ENCODE measurements around the gene ULK2.

DNA sequence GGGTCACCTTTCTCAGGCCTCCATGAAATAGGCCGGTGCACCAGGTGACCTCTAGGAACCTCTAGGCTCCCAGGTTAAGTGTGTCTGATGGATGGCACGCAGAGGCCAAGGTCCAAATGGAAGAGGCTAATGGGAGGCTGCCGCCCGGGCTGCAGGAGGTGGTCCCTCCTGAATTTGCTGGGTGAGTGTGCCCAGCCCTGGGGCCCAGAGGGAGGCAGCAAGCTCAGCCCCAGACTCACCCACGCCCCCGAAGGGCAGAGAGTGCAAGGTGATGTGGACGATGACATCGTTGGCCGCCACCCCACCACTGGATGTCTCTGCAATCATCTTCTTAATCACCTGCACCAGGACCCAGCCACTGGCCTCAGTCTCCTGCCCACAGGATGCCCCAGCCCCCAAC is 129.0 kb downstream of the ULK2 start:
- TF ChIP-seq TAF1 (IDR thresholded peaks at IDR 0.05; ENCODE audit: borderline replicate concordance, insufficient read depth, low read length) (no peak), POLR2AphosphoS5 (IDR thresholded peaks at IDR 0.05; ENCODE audit: low read depth, low read length) (no peak), REST (IDR thresholded peaks at IDR 0.05; ENCODE audit: insufficient read depth in 1 of 2, low read depth in 2 of 2, low read length in 2 of 2) (no peak), SIN3A (IDR thresholded peaks at IDR 0.05; ENCODE audit: borderline replicate concordance, insufficient read depth, low read length) (no peak)

Data from PFSK-1 (cell line).